GM18502 (cell line): ENCODE measurements around the gene ALKBH3.

Source experiments
- ATAC-seq: cut with Tn5 transposase; IDR thresholded peaks from one replicate; pipeline ENCODE4 v1.9.1; 2021; ENCODE audit warnings: mild to moderate bottlenecking; ENCODE audit not compliant: unreplicated experiment, poor library complexity

The ALKBH3 gene

DNA sequence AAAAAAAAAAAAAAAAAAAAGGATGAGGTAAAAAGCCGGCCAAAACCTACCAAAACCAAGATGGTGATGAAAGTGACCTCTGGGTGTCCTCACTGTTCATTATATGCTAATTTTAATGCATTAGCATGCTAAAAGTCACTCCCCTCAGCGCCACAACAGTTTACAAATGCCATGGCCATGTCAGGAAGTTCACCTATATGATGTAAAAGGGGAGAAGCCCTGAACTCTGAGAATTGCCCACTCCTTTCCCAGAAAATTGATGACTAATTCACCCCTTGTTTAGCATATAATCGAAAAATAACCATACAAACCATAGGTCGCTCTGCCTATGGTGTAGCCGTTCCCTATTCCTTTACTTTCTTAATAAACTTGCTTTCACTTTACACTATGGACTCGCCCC, 72.9 kb downstream of the ALKBH3 start:
- no peak for ATAC-seq

DNA sequence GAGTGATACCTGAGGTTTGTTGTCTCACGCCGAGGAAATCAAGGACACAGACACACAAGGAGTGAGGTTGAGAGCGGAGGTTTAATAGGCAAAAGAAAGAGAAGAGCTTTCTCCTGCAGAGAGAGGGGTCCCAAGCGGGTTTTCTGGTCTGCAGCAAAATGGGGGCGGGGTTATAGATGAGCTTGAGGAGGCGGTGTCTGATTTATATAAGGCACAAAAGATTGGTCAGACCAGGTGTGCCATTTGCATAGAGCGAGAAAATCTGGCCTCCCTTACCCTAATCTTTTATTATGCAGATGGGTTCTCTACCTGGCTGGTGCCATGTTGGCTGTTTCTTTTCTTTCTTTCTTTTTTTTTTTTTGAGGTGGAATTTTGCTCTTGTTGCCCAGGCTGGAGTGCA, 73.6 kb downstream of the ALKBH3 start:
- no peak for ATAC-seq

DNA sequence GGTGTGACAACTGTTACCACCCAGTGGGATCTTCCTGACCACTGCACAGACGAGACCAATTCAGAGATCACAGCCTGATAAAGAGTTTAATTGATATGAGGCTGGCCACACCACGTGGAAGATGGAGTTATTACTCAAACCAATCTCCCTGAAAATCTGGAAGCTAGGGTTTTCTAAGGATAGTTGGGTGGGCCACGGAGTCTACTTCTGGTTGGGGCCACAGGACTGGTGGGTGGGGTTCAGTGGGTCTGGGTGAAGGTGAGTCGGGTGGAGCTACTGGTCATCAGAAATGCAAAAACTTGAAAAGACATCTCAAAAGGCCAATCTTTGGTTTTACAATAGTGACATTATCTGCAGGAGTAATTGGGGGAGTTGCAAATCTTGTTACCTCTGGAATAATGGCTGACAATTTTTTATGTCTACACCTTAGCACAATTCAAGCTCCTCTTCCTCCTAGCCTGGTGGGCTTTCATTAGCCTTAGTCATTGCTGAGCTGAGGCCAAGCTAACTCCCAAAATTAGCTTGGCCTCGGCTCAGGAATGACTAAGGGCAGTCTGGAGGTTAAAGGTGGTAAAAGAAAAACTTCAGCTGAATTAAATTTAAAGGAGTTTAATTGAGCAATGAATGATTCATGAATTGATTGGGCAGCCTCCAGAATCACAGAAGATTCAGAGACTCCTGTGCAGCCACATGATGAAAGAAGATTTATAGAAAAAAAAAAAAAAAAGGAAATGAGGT, 74.9 kb downstream of the ALKBH3 start:
- ATAC-seq, result no peak

DNA sequence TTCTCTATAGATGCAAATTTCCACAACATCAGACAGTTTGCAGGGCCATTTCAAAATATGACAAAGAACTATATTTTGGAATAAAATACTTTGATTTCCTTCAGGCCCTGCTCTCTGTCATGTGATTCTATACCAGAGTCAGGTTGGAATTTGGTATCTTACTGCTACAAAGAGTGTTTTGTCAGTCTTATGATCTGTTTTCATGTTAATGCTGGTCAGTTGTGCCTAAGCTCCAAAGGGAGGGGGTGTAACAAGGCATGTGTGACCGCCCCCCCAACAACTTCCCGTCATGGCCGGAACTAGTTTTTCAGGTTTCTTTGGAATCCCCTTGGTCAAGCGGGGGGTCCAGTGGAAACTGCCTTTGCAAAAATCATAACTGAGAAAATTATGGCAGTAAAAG, 76.9 kb downstream of the ALKBH3 start:
- no peak for ATAC-seq

DNA sequence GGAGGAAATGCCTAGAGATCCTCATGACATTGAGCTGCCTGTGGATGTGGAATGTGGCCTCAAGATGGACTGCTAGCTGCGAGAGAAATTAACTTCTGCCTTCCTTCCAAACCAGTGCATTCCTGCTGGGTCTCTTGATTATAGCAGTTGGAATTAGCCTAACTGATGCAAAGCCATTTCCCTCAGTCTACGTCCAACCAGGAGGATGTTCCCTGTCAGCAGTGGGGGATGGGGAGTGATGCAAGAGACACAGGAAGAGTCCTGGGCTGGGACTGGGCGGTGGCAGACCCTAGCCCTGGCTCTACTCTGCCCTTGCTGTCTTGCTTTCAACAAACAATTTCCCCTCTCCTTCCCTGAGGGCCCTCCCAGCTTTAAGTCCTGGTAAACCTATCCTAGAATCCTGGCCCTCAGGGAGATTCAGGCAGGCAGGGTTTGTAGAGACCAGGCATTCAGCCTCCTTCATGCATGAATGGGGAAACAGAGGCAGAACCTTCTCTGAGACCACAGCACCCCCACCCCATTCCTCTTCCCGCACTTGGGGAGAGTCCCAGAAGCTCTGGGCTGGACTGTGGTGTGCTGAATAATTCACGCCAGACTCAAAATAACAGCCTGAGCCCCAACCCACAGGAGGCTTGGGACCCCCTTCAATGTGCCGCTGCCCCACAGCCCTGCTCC, 78.8 kb downstream of the ALKBH3 start:
- ATAC-seq, result no peak

DNA sequence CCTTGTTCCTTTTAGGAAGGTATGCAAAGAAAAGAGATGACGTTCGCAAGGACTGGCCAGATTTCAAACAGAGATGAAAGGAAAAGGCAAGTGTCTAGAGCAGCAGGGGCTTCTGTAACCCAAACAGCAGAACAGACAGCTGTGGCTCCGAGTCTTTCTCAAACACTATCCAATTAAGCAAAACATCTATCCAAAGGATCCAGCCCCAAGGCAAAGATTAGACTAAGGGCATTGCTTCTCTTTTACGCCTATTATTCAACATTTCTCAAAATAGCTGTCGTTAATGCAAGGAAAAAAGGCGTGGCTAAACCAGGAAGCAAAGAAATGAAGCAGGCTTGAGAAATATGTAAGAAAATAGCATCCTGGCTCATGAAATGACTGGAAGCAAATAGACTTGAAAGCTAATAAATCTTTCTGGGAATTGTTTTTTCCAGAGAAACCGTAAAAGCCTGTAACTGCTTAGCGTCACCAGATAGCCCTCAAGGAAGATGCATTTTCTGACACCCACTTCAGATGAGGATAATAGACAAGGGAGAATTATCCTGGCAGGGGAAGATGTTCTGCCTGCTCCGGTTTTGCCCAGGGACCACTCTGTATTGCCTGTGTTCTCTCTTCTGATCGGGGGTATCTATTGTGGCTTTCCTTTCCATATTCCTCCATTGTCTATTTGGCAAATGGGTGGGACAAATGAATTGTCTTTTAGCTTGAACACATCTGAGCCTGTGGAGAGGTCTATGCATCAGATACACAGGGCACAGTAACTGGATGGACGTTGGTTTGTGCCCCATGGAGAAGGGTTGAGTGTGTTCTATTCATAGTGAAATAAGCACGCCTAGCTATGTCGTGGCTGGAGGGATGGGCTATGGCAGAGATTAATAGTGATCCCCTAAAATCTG, 82.0 kb downstream of the ALKBH3 start:
- no peak for ATAC-seq

DNA sequence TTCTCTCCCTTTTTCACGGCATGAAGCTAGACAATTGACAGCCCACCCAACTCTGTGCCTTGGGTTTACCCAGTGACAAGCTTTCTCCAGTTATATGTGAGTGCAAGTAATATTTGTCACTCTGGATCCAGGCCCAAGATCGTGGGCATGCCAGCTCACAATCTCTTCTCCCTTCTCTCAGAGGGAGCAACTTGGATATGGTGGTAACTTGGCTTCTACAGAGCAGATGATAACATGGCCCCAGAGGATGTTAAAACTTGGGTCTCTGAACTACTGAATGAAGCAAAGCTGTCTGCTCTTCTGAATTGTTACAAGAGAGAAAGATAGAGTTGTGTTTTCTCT, 82.6 kb downstream of the ALKBH3 start:
- no peak for ATAC-seq

DNA sequence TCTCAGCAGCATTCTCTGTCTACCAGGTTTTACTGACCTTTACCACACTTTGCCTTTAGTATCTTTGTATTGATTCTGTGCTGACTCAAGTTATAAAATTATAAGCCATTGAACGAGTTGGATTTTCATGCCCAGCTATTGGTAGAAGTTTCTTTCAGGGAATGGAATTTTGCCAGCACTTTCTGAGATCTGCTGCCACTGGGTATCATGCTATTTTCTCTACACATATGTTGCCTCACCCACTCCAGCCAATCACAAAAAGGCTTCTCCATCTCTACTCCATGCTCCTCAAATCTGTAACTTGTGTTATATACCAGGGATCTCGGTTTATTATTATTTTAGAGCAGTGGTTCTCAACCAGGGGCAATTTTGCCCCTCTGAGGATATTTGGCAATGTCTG, 87.0 kb downstream of the ALKBH3 start:
- no peak for ATAC-seq

DNA sequence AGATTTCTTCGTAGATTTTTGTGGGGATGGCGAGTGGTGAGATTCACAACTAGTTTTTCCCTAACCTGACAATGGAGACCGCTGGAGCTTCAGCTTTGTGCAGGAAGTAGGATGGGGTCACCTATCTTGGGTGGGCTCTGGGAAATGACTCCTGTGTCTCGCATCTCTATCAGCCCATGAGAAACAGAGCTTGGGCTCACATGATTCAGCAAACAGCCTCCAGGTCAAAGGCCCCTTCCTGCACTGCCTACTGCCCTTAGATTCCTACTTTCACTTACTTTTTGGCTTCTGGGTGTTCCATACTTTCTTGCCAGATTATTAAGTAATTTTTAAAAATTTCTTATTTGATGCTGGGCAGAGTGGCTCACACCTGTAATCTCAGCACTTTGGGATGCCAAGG, 88.1 kb downstream of the ALKBH3 start:
- ATAC-seq, result no peak

DNA sequence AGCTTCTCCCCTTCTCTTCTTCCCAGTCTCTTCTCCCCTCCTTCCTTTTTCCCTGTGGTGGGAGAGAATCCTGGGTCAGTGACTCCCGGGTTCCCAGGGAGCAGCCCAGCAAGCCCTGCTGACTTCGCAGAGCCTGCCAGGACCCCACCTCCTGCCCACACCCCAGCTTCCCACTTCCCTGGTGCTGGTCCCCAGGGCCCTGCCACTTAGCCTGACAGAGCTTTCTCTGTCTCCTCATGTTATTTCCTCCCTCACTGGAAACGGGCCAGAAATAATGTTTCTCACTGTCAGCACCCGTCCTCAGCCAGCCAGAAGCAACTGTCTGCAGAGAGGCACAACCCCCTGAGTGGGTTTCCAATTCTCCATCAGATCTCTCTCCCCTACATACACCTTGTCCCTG, 88.9 kb downstream of the ALKBH3 start:
- no peak for ATAC-seq
